DMS53 (cell line): ENCODE data around the gene SMAD5.

Experiments used
- DNase-seq: peaks from one replicate; lab custom pipeline; 2025; lab: John Stamatoyannopoulos, UW

SMAD5 gene

DNA sequence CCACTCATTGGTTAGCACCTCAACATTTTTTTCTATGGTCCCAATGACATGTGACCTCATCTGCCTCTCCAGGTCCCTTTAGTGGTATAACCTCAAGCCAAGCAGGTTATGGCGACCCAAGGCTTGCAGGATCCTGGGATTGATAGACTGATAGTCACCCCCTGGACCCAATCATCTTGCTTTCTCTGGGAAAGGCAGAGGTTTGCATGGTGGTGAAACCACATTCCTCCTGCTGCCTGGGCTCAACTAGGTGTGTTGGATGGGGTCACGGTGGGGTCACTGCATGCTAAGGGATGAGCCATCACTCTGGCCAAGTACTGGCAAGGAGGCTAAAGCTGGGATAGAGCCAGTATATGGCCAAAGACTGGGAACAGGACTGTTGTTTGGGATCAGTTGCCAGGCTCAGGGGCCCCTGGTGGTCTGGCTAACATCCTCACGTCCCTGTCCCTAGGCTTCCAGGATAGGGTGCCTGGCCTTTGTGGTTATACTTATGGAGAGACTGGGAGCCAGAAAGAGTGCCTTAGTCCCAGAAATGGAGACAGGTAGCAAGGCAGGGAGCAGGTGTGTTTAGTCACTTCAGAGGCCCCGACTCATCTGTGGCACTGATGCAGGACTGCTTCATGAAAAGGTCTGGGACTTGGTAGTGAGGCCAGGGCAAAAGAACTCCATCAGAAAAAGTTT is 65.0 kb downstream of the SMAD5 start:
- DNase-seq = no peak

DNA sequence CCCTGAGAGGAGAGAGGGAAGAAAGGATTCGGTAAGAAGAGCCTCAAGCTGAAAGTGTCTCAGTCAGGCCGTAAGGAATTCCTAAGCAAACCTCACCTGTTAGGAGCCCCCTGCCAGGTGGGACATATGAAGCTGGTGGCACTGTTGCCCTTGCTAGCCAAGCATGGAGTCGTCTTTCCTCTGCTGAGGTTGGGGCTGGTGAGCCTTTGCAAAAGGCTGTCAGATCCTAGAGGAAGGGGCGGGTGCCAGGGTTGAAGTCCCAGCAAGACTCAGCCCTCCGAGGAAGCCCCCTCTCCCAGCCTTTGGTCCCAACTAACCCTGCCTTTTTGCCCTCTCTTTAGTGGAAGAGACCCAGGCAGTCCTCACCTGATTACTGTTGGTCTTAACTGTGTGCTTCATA is 65.8 kb downstream of the SMAD5 start:
- no peak for DNase-seq

DNA sequence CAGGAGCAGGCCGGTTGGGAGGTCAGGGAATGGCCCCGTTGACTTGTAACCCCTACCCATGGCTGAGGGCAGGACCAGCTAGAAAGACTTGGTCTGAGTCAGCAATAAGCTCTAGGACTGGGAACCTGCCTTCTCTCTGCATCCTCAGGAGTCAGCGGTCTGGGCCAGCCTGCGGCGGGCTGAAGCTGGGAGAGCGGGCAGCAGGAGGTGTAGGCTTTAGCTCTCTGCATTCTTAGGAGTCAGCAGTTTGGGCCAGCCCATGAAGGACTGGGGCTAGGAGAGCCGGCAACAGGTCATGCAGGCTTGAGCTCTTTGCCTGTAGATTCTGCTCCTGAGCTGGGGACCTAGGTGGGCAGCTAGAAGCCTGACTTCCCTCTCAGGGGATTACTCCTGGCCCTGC is 66.8 kb downstream of the SMAD5 start:
- DNase-seq = no peak

DNA sequence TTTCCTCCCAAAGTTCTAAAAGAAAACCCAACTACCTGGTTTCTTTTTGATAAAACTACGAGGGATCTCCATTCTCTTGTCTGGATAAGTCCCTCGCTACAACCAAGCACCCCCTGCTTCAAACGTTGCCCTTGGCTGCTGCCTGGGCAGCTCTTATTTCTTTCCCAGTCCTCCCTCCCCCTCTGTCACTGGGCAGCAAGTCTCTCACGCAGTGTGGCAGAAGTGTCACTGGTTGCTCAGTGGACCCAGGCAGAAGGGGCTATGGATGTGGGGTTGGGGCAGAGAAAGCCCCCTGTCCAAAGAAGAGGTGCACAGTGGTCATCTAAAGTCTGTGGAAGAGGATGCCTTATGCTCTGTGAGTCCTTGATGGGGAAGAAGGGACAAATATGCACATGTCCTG is 67.5 kb downstream of the SMAD5 start:
- DNase-seq = no peak

DNA sequence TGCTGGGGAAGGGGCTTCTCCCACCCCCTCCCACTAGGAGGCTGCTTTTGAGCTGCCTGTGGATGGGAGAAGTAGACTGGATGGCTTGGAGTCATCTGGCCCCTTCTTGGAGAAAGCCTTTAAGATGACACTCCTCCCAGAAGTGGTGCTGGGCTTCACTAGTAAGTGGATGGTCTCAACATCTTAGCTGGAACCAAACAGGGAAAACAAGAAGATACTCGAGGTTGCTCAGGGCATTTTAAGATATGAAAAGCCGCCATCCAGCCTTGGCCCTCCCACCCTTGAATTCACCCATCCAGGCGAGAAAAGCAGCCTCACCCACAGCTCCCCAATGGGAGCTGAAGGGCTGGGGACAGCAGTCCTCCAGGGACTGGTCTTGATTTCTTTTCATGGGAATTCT is 68.1 kb downstream of the SMAD5 start:
- no peak for DNase-seq

DNA sequence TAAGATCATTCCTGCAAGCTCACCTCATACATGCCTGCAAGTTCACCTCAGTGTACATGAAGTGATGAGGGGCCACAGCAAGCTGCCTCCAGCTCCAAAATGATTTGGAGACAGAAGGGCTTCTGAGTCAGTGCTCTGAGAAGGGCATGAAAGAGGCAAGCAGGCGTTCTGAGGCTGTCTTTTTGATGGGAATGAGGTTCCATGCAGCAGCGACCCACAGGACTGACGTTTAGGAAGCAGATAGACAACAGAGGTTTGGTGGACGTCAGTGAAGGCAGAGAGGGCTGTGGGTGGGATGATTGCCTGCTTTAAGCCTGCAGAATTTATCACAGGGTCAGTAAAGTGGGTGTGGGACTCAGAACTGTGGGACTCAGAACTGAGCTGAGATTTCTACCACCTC is 69.2 kb downstream of the SMAD5 start:
- DNase-seq = no peak

DNA sequence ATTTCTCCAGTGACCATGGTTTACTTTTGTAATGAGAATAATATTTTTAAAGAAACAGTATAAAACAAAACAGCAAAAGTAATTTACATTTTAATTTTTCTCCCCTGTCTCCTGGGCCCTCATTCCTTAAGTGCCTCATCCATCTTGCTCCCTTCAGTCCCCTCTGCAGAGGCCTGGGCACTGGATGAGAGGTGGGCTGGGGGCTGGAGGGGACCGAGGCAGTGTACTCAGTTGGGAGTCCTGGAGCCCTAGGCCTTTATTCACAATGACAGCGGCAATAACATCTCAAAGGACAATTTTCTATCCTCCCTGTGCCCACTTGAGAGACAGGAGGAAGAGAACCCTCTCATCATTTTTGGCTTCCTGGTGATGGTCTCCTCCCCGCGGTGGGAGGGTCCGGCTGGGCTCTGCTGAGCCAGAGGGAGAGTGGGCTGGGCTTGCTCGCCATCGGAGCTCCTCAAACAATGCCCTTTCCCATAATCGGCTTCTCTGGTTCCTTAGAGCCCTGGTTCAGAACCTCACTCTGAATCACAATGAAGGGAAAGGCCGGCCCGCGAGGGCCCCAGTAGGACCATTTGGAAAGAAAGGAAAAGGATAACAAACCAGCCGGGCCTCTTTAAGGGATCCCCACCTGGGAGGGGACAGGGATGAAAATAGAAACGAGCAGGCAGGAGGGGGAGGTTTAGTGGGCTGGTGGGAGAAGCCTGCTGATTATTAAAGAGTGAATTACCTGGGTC is 70.0 kb downstream of the SMAD5 start:
- no peak for DNase-seq

DNA sequence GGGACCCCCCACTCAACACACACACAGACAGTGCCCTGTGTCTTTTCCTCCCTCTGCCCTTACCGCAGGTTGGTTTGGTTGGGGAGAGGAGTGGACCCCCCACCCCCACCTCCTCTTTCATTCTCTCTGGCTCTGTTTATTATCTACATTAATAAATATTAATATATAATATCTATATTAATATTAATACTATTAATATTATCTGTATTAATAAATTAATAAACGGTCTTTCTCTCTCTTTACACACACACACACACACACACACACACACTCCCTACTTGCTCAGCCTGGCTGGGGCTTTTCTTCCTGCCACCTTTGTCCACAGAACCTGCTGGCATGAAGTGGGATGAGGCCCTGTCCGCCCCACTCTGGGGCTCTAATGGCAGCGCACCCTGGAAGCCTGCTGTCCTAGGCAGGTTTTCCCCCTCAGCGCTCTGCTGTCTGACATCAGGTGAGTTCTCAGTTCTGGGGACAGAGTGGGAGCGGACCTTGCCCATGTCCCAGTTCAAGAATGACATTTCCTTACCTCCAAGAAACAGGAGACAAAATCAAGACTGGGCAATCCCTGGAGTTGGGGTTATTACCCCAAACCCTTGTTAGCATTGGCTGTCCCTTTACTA is 70.8 kb downstream of the SMAD5 start:
- no peak for DNase-seq

DNA sequence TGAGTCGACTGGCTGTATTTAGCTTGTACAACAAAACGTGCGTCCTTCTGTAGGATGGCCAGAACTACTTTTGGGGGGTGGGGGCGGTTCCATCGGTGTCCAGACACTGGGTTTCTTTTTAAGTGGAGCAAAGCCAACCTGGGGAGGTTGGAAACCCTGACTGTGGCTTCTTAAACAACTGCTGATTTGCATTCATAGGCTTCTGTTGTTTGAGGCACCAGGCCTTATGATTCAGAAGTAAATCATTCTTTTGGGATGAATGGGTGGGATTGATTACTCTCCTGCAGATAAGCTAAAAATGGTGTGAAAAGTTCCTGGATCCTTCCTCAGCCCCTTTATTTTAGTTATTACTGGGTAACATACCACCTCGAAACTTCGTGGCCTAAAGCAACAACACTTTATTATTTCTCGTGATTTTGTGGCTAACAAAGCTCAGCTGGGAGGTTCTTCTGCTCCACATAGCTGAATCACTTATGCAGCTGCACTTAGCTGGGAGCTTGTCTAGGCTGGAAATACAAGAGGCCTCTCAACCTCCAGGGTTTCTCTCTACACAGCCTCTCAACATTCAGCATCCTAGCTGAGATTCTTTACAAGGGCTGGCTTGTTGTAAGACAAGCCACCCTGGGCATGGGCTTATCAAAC is 72.5 kb downstream of the SMAD5 start:
- DNase-seq = no peak

DNA sequence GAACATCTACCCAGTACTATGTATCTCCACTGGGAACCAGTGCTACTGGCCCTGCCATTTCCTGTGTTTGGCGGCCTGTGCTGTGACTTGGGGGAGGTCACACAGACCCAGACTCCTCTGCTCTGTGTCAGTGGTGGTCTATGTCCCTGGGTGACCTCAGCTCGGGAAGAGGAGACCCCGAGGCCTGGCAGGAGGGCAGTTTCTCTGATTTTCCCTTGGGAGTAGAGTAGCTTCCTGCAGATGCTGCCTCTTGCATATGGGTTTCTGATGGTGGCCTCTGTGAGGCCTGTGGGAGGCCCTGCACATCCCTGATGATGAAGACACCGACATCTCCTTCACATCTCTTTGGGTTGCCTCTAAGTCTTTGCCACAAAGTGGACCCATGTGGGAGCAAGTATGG is 73.3 kb downstream of the SMAD5 start:
- DNase-seq = no peak

DNA sequence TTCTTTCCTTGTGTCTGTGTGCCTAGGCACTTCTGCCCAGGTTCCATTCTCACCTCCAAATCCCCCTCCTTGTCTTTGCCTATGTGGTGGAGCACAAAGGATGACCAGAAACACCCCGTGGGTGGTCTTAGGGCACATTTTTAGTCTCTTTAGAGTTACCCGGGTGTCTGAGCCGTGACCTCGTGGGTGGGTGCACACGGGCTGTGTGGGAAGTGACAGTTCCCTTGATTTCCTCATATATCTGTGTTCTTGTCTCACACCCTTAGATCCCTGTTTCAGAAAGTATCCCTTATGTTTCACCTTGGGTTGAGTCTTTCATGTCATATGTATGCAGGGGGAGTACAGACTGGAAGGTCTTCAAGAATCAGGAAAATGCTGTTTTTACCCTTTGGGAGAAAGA is 73.7 kb downstream of the SMAD5 start:
- no peak for DNase-seq

DNA sequence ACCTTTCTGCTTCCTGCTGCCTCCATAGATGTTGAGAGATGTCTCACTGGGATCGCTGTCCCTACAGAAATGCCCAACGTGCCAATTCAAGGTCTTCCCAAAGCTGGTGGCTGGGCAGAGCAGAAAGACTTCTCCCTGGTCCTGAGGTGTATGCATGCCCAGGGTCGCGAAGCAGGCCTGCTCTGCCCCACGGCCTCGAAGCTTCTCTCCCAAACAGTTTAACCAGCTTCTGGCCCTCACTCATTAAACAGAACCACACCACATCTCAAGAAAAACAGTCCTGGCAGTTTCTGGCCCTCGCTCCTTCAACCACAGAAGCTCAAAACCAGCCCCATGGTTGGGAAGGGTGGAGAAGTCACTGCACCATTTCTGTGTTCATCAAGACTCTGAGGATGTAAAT is 75.0 kb downstream of the SMAD5 start:
- no peak for DNase-seq

DNA sequence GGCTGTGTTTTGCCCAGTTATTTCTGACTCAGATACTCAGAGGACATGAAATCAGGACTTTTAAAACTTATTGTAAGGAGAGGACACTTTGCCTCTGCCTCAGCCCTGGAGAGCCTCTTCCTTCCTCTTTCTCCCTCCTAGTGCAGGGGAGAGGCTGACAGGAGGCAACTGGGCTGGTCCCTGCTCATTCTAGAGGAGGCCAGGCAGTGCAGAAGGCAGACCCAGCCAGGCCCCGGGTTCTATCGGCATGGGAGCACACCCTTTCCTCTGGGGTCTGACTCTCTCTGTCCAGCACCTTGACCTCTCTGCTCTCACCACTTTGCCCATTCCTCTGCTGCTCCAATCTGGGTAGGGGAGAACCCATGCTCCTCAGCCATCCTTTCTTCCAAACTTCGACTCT is 76.3 kb downstream of the SMAD5 start:
- no peak for DNase-seq

DNA sequence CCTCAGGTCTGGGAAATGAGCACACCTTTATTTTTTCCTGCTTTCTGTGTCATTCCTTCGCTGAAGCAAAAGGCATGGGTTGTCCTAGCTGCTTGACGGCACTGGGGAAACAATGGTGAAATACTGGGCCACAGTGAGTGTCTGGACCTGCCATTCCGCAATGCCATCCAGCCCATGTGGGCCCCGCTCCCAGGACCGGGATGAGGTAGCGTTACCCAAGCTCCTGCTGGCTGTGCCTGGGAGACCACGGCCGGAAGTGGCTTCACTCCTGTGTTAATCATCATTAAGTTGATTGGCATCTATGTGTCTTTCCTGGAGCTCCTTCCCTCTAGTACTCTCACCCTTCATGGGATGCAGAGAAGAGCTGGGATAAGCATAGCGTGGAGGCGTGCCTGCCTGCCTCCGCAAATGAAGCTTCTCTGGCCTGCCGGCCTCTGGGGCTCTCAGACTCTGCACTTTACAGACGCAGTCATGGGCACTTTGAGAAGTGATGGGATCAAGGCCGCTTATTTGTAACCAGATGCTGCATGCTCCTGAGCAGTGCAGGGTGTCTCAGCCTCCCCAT is 76.8 kb downstream of the SMAD5 start:
- DNase-seq = no peak

DNA sequence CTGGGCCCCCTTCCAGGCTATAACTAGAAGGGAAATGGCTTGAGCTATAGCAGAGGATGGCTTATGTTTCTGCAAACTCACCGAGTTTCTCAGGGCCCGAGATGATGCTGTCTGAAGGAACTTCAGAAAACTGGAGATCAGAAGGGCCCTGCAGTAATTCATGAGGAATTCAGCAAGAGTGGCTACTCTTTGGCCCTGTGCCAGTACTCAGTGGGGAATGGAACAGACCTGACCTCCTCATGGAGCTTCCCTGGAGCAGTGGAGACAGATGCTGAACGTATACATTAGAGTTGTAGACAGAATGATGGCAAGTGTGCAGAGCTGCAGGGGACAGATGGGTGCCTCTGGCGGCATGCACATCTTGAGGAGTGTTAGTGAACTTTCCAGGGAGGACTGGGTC is 77.6 kb downstream of the SMAD5 start:
- no peak for DNase-seq

DNA sequence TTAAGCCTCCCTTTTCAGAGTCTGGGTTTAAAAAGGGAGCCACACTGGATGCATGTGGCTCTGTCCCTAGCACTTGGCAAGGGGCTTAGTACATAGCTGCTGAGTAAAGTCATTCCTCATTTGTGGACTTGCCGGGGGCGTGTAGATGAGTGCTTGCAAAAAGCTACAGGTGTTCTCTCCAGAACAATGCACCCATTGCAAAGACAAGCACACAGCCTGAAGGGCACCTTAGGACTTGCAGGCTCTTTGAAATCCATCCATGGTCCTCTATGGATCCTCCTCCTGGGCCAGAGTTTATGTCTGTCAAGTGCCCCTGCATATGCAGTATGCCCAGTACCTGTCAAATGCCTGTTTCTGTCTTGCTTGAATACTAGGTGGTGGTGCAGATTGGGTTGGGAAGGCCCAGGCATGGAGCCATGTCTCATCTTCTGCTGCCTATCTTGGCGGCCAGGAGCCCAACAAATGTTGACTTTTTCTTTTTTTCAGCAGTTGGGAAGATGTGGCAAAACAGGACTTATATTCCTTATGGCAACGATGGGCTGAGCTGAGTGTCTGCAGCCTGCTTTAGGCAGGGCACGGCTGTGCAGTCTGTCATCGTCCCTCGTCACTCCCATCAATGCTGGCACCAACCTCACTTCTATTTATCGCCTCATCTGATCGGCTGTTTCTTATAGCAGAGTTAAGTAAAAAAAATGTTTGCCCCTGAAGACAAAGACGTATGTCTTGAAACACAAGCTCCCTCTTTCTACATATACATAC is 78.8 kb downstream of the SMAD5 start:
- DNase-seq = no peak

DNA sequence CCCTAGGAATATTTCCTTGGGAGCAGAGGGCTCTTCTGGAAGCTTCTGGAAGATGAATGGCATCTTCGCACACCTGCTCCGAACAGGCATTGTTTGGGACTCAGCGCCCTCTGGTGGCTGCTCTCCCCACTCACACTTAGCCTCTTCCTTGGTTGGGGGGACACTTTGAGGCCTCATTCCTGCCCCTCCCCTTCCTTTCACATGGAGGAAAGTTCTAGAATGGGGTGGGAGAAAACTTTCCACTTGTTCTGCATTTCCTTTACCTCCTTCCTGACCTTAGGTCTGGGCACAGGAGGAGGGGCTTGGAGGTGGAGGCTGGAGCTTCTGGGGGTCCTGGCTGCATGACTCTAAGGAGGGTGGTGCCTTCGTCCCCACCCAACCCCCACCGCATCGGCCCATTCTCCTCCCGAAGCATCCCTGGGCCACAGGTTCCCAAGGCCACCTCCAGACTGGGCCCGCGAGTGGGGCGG is 79.6 kb downstream of the SMAD5 start:
- peak; percentile 70 for DNase-seq

DNA sequence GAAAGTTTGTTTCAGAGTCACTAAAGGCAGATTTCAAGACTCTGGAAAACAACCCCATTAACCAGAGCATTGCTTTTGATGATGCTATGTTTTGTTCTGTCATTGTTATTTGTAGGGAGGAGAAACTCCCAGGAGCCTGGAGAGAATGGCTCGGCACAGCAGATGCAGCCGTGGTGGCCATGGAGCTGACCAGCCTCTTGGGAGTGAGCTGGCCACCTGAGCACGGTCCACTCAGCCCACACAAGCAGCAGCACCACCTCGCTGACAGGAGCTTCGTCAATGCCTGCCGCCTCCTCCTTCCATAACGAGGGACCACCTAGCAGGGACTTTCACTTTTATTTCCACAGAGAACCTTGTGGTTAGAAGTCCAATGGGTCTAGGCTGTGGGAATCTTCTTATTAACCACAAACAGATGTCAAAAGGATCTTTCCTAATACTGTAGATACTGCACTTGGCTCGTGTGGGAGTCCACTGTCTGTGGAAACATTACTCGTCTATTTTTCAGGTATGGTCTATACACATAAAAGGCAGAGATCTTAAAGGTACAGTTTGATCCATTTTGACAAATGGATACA is 81.4 kb downstream of the SMAD5 start:
- DNase-seq = no peak

DNA sequence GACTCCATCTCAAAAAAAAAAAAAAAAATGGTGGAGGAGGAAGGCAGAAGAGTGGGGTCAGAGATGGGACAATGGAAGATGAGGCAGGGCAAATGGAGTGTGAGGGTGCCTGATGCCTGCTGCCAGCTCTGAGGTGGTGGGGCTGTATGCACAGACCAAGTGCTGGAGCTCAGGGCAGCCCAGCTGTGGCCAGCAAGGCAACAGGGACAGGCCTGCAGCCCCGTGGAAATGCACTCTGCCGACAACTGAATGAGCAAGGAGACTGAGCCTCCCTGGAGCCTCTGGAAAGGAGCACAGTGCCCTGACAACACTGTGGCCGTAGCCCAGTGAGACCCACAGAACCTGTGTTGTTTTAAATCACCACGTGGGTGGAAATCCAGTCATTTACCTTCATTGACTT is 83.2 kb downstream of the SMAD5 start:
- DNase-seq = no peak

DNA sequence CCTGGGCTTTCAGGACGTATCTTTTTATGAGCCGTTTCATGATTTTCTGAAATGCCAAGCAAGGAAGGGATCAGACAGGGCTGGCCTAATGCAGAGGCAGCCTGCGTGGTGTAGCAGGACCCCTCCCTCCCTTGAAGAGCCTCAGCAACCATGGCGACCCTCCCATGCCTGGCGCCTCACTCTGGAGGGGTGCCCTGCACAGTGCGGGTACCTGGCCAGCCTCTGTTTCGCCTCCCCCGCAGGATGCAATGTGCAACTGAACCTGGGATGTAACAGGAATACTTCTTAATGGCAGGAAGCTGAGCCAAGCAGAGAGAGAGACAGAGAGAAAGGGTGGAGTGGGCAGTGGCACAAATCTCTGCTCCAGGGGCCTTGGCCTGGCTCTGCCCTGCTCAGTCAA is 83.6 kb downstream of the SMAD5 start:
- no peak for DNase-seq

DNA sequence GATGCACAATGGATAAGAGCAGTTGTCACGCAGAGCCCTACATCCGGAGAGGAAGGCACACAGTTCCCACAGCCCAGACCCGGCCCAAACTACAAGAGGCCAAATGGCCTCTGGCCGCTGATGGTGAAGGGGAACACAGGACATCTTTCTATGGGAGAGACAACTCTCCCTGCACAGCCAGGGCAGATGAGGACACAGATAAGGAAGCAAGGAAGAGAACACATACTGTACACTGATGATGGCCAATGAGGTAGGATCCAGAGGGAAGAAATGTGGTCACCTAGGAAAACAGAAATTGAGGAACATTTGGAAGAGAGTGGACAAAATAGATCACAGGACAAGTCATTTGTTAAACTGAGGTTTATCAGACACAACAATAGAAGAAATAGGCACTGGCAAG is 88.7 kb downstream of the SMAD5 start:
- no peak for DNase-seq
